Measurements from ENCODE around the gene RAB18. TPM values are rescaled to one million over a fixed set of nuclear protein-coding genes. Genes with fewer than 3 reads are reported as not detected.
A peak's percentile ranks its signal among the peaks of the same experiment; 100 is the strongest.

The RAB18 gene
- total RNA-seq, 1 experiment from 2014 or later = 68.1 TPM

GRCh38 chr10:27506280-27506679, 2.2 kb downstream of the RAB18 start:
- ChIA-PET POLR2A (no interaction called here), RAD21 (ENCODE audit: low non-redundant PET in 1 of 2, low total read pairs in 2 of 2, uncharacterized antibody in 2 of 2, unreplicated experiment in 2 of 2) (no interaction called here), CTCF (no interaction called here)
- peaks cover 72% of the 10 kb centered on the region for H3K79me2 ChIP-seq (ENCODE audit: insufficient read depth, low read length)
- H3K9me3 ChIP-seq (ENCODE audit: control insufficient read depth in 1 of 2, insufficient read depth in 1 of 2, low read depth in 1 of 2, low read length in 2 of 2) = no peaks in the 10 kb centered on the region
- no peaks in the 10 kb centered on the region for H4K20me1 ChIP-seq (ENCODE audit: insufficient read depth)
- no peak overlapping the region for H3K4me3 ChIP-seq (replicated peaks in 1 of 2; ENCODE audit: low read depth in 1 of 2, low read length in 2 of 2)
- TF ChIP-seq CTCF (IDR thresholded peaks at IDR 0.05 in 2 of 3, conservative IDR thresholded peaks at IDR 0.05 in 1 of 3; ENCODE audit: borderline replicate concordance in 1 of 3, insufficient read depth in 1 of 3, low read depth in 2 of 3, low read length in 2 of 3) (no peak), TCF7L2 (IDR thresholded peaks at IDR 0.05; ENCODE audit: borderline replicate concordance, extremely low read depth, insufficient read depth, insufficient read length) (no peak), MAX (IDR thresholded peaks at IDR 0.05) (no peak), CBX3 (IDR thresholded peaks at IDR 0.05; ENCODE audit: low read depth) (no peak), ELF1 (IDR thresholded peaks at IDR 0.05; ENCODE audit: borderline replicate concordance, low read depth) (no peak), SIN3A (IDR thresholded peaks at IDR 0.05; ENCODE audit: low read depth) (no peak), JUND (IDR thresholded peaks at IDR 0.05) (no peak), EZH2phosphoT487 (IDR thresholded peaks at IDR 0.05; ENCODE audit: borderline replicate concordance) (no peak), RAD21 (IDR thresholded peaks at IDR 0.05; ENCODE audit: low read depth) (no peak), YY1 (IDR thresholded peaks at IDR 0.05; ENCODE audit: extremely low read depth, insufficient replicate concordance, low read depth, low read length) (no peak), POLR2AphosphoS5 (IDR thresholded peaks at IDR 0.05; ENCODE audit: low read depth, low read length) (no peak), ZBTB33 (IDR thresholded peaks at IDR 0.05; ENCODE audit: extremely low read depth, insufficient replicate concordance, low read length) (no peak), CEBPB (IDR thresholded peaks at IDR 0.05; ENCODE audit: low read depth) (no peak), REST (IDR thresholded peaks at IDR 0.05; ENCODE audit: low read depth) (no peak), FOSL1 (IDR thresholded peaks at IDR 0.05; ENCODE audit: low read depth) (no peak), ZNF274 (IDR thresholded peaks at IDR 0.05; ENCODE audit: low read depth, low read length) (no peak), EZH2 (IDR thresholded peaks at IDR 0.05) (no peak), SP1 (IDR thresholded peaks at IDR 0.05; ENCODE audit: low read depth) (no peak)
- no peaks in the 10 kb centered on the region for H3K27me3 ChIP-seq (ENCODE audit: insufficient read depth, low read length)
- DNase-seq (ENCODE audit: low read depth, low spot score) (no peak), ATAC-seq (no peak)
- no peak overlapping the region for H2AFZ ChIP-seq (ENCODE audit: low read depth, low read length, poor library complexity, severe bottlenecking)
- H3K9me2 ChIP-seq (ENCODE audit: insufficient read depth) = no peaks in the 10 kb centered on the region
- peak overlapping the region; percentile 49 for H3K4me2 ChIP-seq (ENCODE audit: low read length)
- no peak overlapping the region for H3K27ac ChIP-seq (ENCODE audit: low read depth, low read length)
- intact Hi-C loops (cut with micrococcal nuclease) = no loop called here
- peaks cover 5 to 11% of the 10 kb centered on the region in 2 experiments; a peak in 3 of 4 replicates for H3K4me1 ChIP-seq (ENCODE audit: control insufficient read depth in 1 of 2, insufficient read depth in 2 of 2, low read length in 2 of 2)
- no TSS peak for BruUV-seq (replicated peaks)
- peaks cover 0 to 5% of the 10 kb centered on the region in 2 experiments; a peak in 3 of 4 replicates for H3K36me3 ChIP-seq (ENCODE audit: control insufficient read depth in 1 of 2, insufficient read depth in 2 of 2, low read length in 2 of 2)
- H3K9ac ChIP-seq (ENCODE audit: low read length) = no peak overlapping the region

All from HCT116 (cell line).